ENCODE results near the gene ZNF674. TPM values are rescaled to one million over a fixed set of nuclear protein-coding genes. Genes with fewer than 3 reads are reported as not detected.

Gene ZNF674
- 2.5 and 5.1 TPM in 2 replicates for total RNA-seq

GRCh38 chrX:46545111-46546005 lies at the start of gene ZNF674:
Gene ZNF674, minus strand, starts transcription at chrX:46545421. Its CDS starts 3,334 bp downstream, at chrX:46542087.

GRCh38 chrX:46573331-46573891 lies 28.2 kb upstream of the ZNF674 start, which contains the start of gene CHST7:
Gene CHST7, plus strand, starts transcription at chrX:46573765. Its CDS starts 167 bp downstream, at chrX:46573932.

Other genes starting within 250 kb of the ZNF674 start
- 31.9 and 40.8 TPM in 2 replicates for gene CHST7, start 28.3 kb upstream of the ZNF674 start, total RNA-seq
- 56.9 and 67.9 TPM in 2 replicates for gene SLC9A7, start 213.7 kb upstream of the ZNF674 start, total RNA-seq